Liver (tissue), 9 donors: ENCODE results near the gene USP28. TPM values are rescaled to one million over a fixed set of nuclear protein-coding genes. Genes with fewer than 3 reads are reported as not detected.

Experiments used
- DNase-seq: peaks from one replicate; pipeline ENCODE4 v3.0.0-alpha.2; 2017; ENCODE audit warnings: low spot score
- H3K27ac ChIP-seq, 2 donors: one replicate each; pipeline ENCODE4 v1.7.0; 2013; ENCODE audit warnings: inconsistent platforms in 2 of 2, low read length in 2 of 2, control low read depth in 1 of 2, low read depth in 1 of 2, mild to moderate bottlenecking in 1 of 2
- H3K27me3 ChIP-seq, 4 donors: one replicate each; pipeline versions ENCODE4 v1.6.1 to v1.7.0; 2013; ENCODE audit warnings: low read length in 3 of 4, inconsistent platforms in 1 of 4, mild to moderate bottlenecking in 1 of 4, moderate library complexity in 1 of 4; ENCODE audit not compliant: control insufficient read depth in 4 of 4, insufficient read depth in 4 of 4
- H3K36me3 ChIP-seq, 4 donors: one replicate each; pipeline versions ENCODE4 v1.6.1 to v1.7.0; 2013; ENCODE audit warnings: low read length in 3 of 4, mild to moderate bottlenecking in 3 of 4, low read depth in 1 of 4, moderate library complexity in 1 of 4; ENCODE audit not compliant: control insufficient read depth in 4 of 4, insufficient read depth in 3 of 4
- H3K4me1 ChIP-seq, 4 donors: one replicate each; pipeline versions ENCODE4 v1.6.1 to v1.7.0; 2013; ENCODE audit warnings: low read length in 3 of 4, mild to moderate bottlenecking in 3 of 4, moderate library complexity in 1 of 4; ENCODE audit not compliant: control insufficient read depth in 4 of 4, insufficient read depth in 4 of 4
- H3K4me3 ChIP-seq, 3 donors: one replicate each; pipeline versions ENCODE4 v1.6.1 to v1.7.0; 2013; ENCODE audit warnings: low read length in 3 of 3, control low read depth in 1 of 3, low read depth in 1 of 3, mild to moderate bottlenecking in 1 of 3
- H3K9ac ChIP-seq, 2 donors: one replicate each; pipeline ENCODE4 v1.7.0; 2013; ENCODE audit warnings: low read length in 2 of 2, mild to moderate bottlenecking in 2 of 2, moderate library complexity in 2 of 2, control low read depth in 1 of 2, low read depth in 1 of 2
- H3K9me3 ChIP-seq, 4 donors: one replicate each; pipeline versions ENCODE4 v1.6.1 to v1.7.0; 2013; ENCODE audit warnings: low read length in 3 of 4; ENCODE audit not compliant: control insufficient read depth in 4 of 4
- ATF3 ChIP-seq: IDR thresholded peaks from 2 replicates; pipeline ENCODE4 v1.6.1; 2016; ENCODE audit warnings: antibody characterized with exemption
- JUND ChIP-seq, 2 donors: IDR thresholded peaks; 2 replicates each; pipeline ENCODE4 v1.6.1; 2016; ENCODE audit warnings: antibody characterized with exemption in 2 of 2
- MAX ChIP-seq: IDR thresholded peaks from 2 replicates; pipeline ENCODE4 v1.6.1; 2016; ENCODE audit warnings: antibody characterized with exemption
- NR2F2 ChIP-seq: IDR thresholded peaks from 2 replicates; pipeline ENCODE4 v1.6.1; 2016; ENCODE audit warnings: antibody characterized with exemption
- RAD21 ChIP-seq, 2 donors: IDR thresholded peaks; 2 replicates each; pipeline ENCODE4 v1.6.1; 2016; ENCODE audit warnings: antibody characterized with exemption in 2 of 2, mild to moderate bottlenecking in 2 of 2
- REST ChIP-seq: IDR thresholded peaks from 2 replicates; pipeline ENCODE4 v1.6.1; 2016; ENCODE audit warnings: antibody characterized with exemption, mild to moderate bottlenecking
- RXRA ChIP-seq, 2 donors: IDR thresholded peaks; 2 replicates each; pipeline ENCODE4 v1.6.1; 2017 to 2018; ENCODE audit warnings: antibody characterized with exemption in 2 of 2, mild to moderate bottlenecking in 1 of 2
- SP1 ChIP-seq: IDR thresholded peaks from 2 replicates; pipeline ENCODE4 v1.6.1; 2018; ENCODE audit warnings: antibody characterized with exemption, mild to moderate bottlenecking
- TAF1 ChIP-seq: conservative IDR thresholded peaks from 2 replicates; pipeline ENCODE4 v1.6.1; 2016; ENCODE audit warnings: antibody characterized with exemption, mild to moderate bottlenecking
- YY1 ChIP-seq: IDR thresholded peaks from 2 replicates; pipeline ENCODE4 v1.6.1; 2016; ENCODE audit warnings: antibody characterized with exemption, mild to moderate bottlenecking
- ZBTB33 ChIP-seq: IDR thresholded peaks from 2 replicates; pipeline ENCODE4 v1.6.1; 2016; ENCODE audit warnings: antibody characterized with exemption
- WGBS: extraction: QIAGEN DNeasy Blood & Tissue Kit; methylation state at CpG from one replicate; pipeline ENCODE4 v1.1.7; 2013; 5-methylcytosine and 5-hydroxymethylcytosine counted together
- polyA plus RNA-seq, 2 donors: library from polyadenylated mRNA; stranded (reverse) in 1 of 2; unstranded in 1 of 2; fragments of 200-250 nt in 1 of 2; fragments of >200 nt in 1 of 2; fragmentation: Nextera tagmentation in 1 of 2; extraction: Ambion mirVana in 1 of 2; gene quantifications; one replicate each; pipeline versions ENCODE4 v1.2.1 to v1.2.3, GENCODE V29; 2013 to 2015
- total RNA-seq, 2 donors: library from RNA; depleted of rRNA; stranded (reverse); fragments of >200 nt; gene quantifications; one replicate each; pipeline ENCODE4 v1.2.3, GENCODE V29; 2014
- donor health status: healthy.
- donor health status: healthy.
- donor health status: healthy.
- donor health status: healthy.
- donor health status: healthy.

USP28 gene
- total and polyA plus RNA-seq, 4 donors, result 5.1 to 20.3 (median 8.8) TPM

- no peak overlapping the region for H3K27ac ChIP-seq
Observed at GRCh38 chr11:113877670-113878055, 2.3 kb upstream of the USP28 start.

More at GRCh38 chr11:113877670-113878055, 2.3 kb upstream of the USP28 start:
- Histone ChIP-seq H3K9me3 (no peaks in the 10 kb centered on the region), H3K36me3 (no peaks in the 10 kb centered on the region), H3K27me3 (no peaks in the 10 kb centered on the region), H3K4me1 (peaks cover 2 to 10% (median 7%) of the 10 kb centered on the region in 4 donors), H3K9ac (no peak overlapping the region), H3K4me3 (no peak overlapping the region)
- DNase-seq, result no peak
- no peak for TF ChIP-seq RAD21 (IDR thresholded peaks at IDR 0.05)
- TF ChIP-seq JUND (IDR thresholded peaks at IDR 0.05), result no peak
- TF ChIP-seq YY1, result no peak
- TF ChIP-seq REST, result no peak
- TF ChIP-seq ZBTB33, result no peak
- no peak for TF ChIP-seq NR2F2
- TF ChIP-seq RXRA (IDR thresholded peaks at IDR 0.05), result no peak
- TF ChIP-seq TAF1, result no peak
- TF ChIP-seq ATF3, result no peak
- no peak for TF ChIP-seq MAX
- no peak for TF ChIP-seq SP1
- WGBS, result 78% methylated on average over 5 of the region's 5 CpGs
